Endothelial cell (in vitro differentiated cells): ENCODE measurements around the gene SLC7A4. TPM values are rescaled to one million over a fixed set of nuclear protein-coding genes. Genes with fewer than 3 reads are reported as not detected.

Experiments used
- DNase-seq: peaks from one replicate; pipeline ENCODE4 v3.0.0; 2021; ENCODE audit warnings: low spot score
- H3K27ac Mint-ChIP-seq: one replicate; pipeline ENCODE4 v1.8.0; 2021; ENCODE audit warnings: mixed read lengths, inconsistent platforms; ENCODE audit not compliant: unreplicated experiment
- H3K27me3 Mint-ChIP-seq: one replicate; pipeline ENCODE4 v1.8.0; 2021; ENCODE audit warnings: mild to moderate bottlenecking, moderate library complexity, mixed read lengths, inconsistent platforms; ENCODE audit not compliant: unreplicated experiment
- H3K36me3 Mint-ChIP-seq: one replicate; pipeline ENCODE4 v1.8.0; 2021; ENCODE audit warnings: mild to moderate bottlenecking, low read depth, mixed read lengths, inconsistent platforms; ENCODE audit not compliant: unreplicated experiment
- H3K4me1 Mint-ChIP-seq: one replicate; pipeline ENCODE4 v1.8.0; 2021; ENCODE audit warnings: mild to moderate bottlenecking, mixed read lengths, inconsistent platforms; ENCODE audit not compliant: unreplicated experiment
- H3K4me3 Mint-ChIP-seq: one replicate; pipeline ENCODE4 v1.8.0; 2021; ENCODE audit warnings: mild to moderate bottlenecking, mixed read lengths, inconsistent platforms; ENCODE audit not compliant: unreplicated experiment
- H3K9me3 Mint-ChIP-seq: one replicate; pipeline ENCODE4 v1.8.0; 2021; ENCODE audit warnings: mixed read lengths, inconsistent platforms; ENCODE audit not compliant: unreplicated experiment
- CTCF ChIP-seq: fragments of 200-600 bp; sonication (generic); IDR thresholded peaks from one replicate; pipeline ENCODE4 v1.5.0; 2021; ENCODE audit warnings: antibody characterized with exemption; ENCODE audit not compliant: unreplicated experiment
- total RNA-seq: library from RNA; stranded (reverse); fragmentation: NEBNext Ultra II Directional; extraction: Animal tissue kit (Norgen Biotek cat#: 25700); gene quantifications from one replicate; pipeline ENCODE4 v1.2.1, GENCODE V29; 2021; ENCODE audit not compliant: unreplicated experiment

SLC7A4 gene
- total RNA-seq, 1 donor from 2014 or later = not detected

- H3K9me3 Mint-ChIP-seq = no peaks in the 10 kb centered on the region
Observed at GRCh38 chr22:20982563-20982882, 49.8 kb downstream of the SLC7A4 start.

GRCh38 chr22:20981787-20982562, 50.4 kb downstream of the SLC7A4 start, which contains the start of gene LZTR1:
Gene LZTR1, plus strand, starts transcription at chr22:20982297. Its CDS starts 75 bp downstream, at chr22:20982372.
- Mint-ChIP-seq H3K4me1 (peaks cover 14% of the 10 kb centered on the region), H3K27ac (peak within 1 kb of the TSS; percentile 84), H3K27me3 (peaks cover 17% of the 10 kb centered on the region), H3K4me3 (peak within 1 kb of the TSS; percentile 100), H3K36me3 (peaks cover 7% of the 10 kb centered on the region), H3K9me3 (no peaks in the 10 kb centered on the region)
- DNase-seq = peak; percentile 82
- TF ChIP-seq CTCF = no peak

More at GRCh38 chr22:20982563-20982882, 49.8 kb downstream of the SLC7A4 start:
- Mint-ChIP-seq H3K4me1 (peaks cover 14% of the 10 kb centered on the region), H3K27me3 (peaks cover 17% of the 10 kb centered on the region), H3K27ac (peak overlapping the region; percentile 84), H3K36me3 (peaks cover 7% of the 10 kb centered on the region), H3K4me3 (peak overlapping the region; percentile 100)
- TF ChIP-seq CTCF = no peak
- DNase-seq = no peak

- peak overlapping the region; percentile 90 for H3K4me3 Mint-ChIP-seq
- H3K9me3 Mint-ChIP-seq = no peaks in the 10 kb centered on the region
- H3K4me1 Mint-ChIP-seq = peaks cover 14% of the 10 kb centered on the region
- TF ChIP-seq CTCF = no peak
- no peak for DNase-seq
- H3K27me3 Mint-ChIP-seq = peaks cover 17% of the 10 kb centered on the region
- H3K36me3 Mint-ChIP-seq = peaks cover under 1% of the 10 kb centered on the region
- no peak overlapping the region for H3K27ac Mint-ChIP-seq
Observed at GRCh38 chr22:20980938-20981722, 51.2 kb downstream of the SLC7A4 start.

GRCh38 chr22:20980523-20980922, 51.8 kb downstream of the SLC7A4 start:
- Mint-ChIP-seq H3K36me3 (no peaks in the 10 kb centered on the region), H3K27me3 (peaks cover 16% of the 10 kb centered on the region), H3K4me3 (no peak overlapping the region), H3K4me1 (peaks cover 14% of the 10 kb centered on the region), H3K9me3 (no peaks in the 10 kb centered on the region), H3K27ac (no peak overlapping the region)
- TF ChIP-seq CTCF = no peak
- no peak for DNase-seq
